Measurements from ENCODE around the gene CD1D. TPM values are rescaled to one million over a fixed set of nuclear protein-coding genes. Genes with fewer than 3 reads are reported as not detected.
A peak's percentile ranks its signal among the peaks of the same experiment; 100 is the strongest.

CD1D gene
- not detected in 2 replicates for total RNA-seq (2014; rRNA removed; shearing (Covaris generic); ENCODE audit: low replicate concordance)

DNA sequence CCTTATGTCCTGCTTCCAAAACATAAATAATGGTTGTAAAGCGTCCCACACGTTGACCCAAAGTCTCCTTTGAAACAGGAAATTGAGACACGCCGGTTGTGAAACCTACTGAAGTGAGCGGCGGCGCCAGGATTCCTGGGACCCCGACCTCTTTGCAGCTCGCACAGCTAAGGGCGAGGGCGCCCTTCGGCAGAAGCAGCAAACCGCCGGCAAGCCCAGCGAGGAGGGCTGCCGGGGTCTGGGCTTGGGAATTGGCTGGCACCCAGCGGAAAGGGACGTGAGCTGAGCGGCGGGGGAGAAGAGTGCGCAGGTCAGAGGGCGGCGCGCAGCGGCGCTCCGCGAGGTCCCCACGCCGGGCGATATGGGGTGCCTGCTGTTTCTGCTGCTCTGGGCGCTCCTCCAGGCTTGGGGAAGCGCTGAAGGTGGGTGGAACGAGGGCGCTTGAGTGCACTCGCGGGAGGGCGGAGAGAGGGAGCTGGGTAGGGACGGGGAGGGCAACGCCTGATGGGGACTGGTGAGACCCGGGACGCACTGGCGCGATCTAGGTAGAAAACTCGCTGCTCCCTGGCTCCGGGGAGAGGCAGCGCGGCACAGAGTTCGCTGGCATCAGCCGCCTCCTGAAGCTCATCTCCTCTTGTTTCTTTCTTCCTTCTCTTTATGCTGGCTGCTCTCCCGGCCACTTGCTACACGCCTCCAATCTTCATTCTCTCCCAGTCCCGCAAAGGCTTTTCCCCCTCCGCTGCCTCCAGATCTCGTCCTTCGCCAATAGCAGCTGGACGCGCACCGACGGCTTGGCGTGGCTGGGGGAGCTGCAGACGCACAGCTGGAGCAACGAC, at the start of gene CD1D:
CD1D (plus strand) TSS at position 155 of the 836 bp plus-strand sequence; CDS start at position 362, 207 bp downstream.
- Histone ChIP-seq H3K27me3 (peaks cover 45% of the 10 kb centered on the region), H3K9me3 (no peaks in the 10 kb centered on the region)
- peak; percentile 41 for DNase-seq

GRCh38 chr1:158131217-158131616, 49.5 kb upstream of the CD1D start:
- H3K27me3 ChIP-seq: peaks cover 3% of the 10 kb centered on the region; the same call in 1 of the 2 replicates

More for the DNA sequence above, at the start of gene CD1D:
- no peaks in the 10 kb centered on the region for H3K36me3 ChIP-seq
- peak within 1 kb of the TSS; percentile 43 for H3K4me3 ChIP-seq

DNA sequence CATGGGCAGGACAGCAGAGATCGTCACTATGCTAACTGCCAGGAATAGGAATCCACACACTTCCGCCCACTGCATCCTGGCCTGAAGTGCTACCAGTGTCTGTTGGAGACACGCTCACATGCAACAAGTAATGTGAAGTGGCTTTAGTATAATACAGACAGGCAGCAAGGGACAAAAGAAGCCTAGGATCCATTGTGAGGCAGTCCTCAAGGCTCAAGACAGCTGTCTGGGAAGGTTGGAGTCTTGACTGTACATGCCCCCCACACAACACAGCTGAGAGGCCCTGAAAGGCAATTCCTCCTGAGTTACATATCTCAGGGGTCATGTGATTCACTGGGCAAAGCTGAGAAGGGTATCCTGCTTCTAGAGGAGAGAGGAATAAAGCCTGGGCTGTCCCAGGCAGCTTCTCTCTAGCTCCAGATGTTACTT, 39.9 kb upstream of the CD1D start:
- Histone ChIP-seq H3K9me3 (no peaks in the 10 kb centered on the region), H3K4me3 (no peak overlapping the region), H3K36me3 (no peaks in the 10 kb centered on the region), H3K27me3 (no peaks in the 10 kb centered on the region; the same call in none of the 2 replicates)
- no peak for DNase-seq

More at GRCh38 chr1:158131217-158131616, 49.5 kb upstream of the CD1D start:
- no peak for DNase-seq
- H3K9me3 ChIP-seq: no peaks in the 10 kb centered on the region
- no peaks in the 10 kb centered on the region for H3K36me3 ChIP-seq
- H3K4me3 ChIP-seq: no peak overlapping the region

DNA sequence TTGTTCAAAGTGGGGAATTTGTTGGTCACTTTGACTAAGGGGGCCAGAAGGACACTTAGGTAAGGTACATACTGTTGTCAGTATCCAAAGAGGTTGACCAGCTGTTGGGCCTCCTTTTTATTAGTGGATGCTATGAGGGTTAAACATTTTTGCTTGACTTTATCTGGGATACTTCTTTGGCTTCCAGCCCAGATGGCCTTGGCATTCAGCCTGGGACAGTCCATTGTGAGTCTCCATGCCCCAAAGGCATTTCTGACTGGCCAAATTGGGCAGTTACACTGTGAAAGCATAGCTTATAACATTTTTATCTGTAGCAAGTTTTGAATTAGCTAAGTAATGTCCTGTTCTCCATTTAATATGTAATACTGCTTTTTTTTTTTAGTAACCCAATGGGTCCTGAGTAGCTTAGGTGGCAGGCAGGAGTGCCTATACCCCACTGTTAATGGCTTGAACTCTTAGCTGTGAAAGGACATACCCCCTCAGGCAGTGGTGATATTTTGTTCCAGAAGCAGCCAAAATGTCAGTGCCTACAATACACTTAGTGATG, 35.4 kb upstream of the CD1D start:
- DNase-seq: peak; percentile 81
- Histone ChIP-seq H3K4me3 (no peak overlapping the region), H3K36me3 (no peaks in the 10 kb centered on the region), H3K27me3 (no peaks in the 10 kb centered on the region; the same call in none of the 2 replicates), H3K9me3 (peaks cover 4% of the 10 kb centered on the region; the same call in 1 of the 2 replicates)

GRCh38 chr1:158146165-158146564, 34.5 kb upstream of the CD1D start:
- Histone ChIP-seq H3K27me3 (no peaks in the 10 kb centered on the region; the same call in none of the 2 replicates), H3K36me3 (no peaks in the 10 kb centered on the region), H3K4me3 (no peak overlapping the region), H3K9me3 (peaks cover 4% of the 10 kb centered on the region; the same call in 1 of the 2 replicates)
- peak; percentile 6 for DNase-seq

DNA sequence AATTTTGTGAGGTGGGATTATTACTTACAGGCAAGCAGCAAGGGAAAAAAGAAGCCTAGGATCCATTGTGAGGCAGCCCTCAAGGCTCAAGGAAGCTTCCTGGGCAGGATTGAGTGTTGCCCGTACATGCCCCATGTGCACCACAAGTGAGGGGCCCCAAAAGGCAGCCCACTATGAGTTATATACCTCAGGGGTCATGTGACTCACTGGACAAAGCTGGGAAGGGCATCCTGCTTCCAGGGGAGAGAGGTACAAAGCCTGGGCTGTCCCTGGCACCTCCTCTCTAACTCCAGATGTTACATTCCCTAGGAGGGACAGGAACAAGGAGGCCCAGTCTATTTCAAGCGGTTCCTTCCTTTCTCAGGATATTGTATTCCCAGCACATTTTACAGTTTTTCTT, 34.0 kb upstream of the CD1D start:
- H3K27me3 ChIP-seq: no peaks in the 10 kb centered on the region; the same call in none of the 2 replicates
- H3K36me3 ChIP-seq: no peaks in the 10 kb centered on the region
- no peak for DNase-seq
- H3K4me3 ChIP-seq: no peak overlapping the region
- peaks cover 4% of the 10 kb centered on the region; the same call in 1 of the 2 replicates for H3K9me3 ChIP-seq

DNA sequence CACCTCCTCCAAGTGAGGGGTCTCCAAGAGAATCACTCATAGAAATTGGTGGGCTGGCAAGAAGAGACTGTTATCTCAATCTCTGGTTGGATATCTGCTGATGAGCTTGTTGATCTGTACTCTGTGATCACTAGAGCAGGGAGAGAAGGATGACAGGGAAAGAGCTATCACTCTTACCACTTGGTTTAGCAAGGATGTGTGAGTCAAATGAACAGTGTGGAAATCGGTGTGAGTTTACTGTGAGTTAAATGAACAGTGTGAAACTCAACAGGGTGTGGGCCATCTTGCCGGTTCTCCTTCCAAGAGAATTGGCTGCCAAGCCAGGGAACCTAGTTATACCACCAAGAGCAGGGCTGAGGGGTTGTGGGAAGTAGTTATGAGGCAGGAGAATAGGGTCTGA, 33.3 kb upstream of the CD1D start:
- H3K27me3 ChIP-seq: no peaks in the 10 kb centered on the region; the same call in none of the 2 replicates
- peaks cover 4% of the 10 kb centered on the region; the same call in 1 of the 2 replicates for H3K9me3 ChIP-seq
- H3K4me3 ChIP-seq: no peak overlapping the region
- no peak for DNase-seq
- H3K36me3 ChIP-seq: no peaks in the 10 kb centered on the region

DNA sequence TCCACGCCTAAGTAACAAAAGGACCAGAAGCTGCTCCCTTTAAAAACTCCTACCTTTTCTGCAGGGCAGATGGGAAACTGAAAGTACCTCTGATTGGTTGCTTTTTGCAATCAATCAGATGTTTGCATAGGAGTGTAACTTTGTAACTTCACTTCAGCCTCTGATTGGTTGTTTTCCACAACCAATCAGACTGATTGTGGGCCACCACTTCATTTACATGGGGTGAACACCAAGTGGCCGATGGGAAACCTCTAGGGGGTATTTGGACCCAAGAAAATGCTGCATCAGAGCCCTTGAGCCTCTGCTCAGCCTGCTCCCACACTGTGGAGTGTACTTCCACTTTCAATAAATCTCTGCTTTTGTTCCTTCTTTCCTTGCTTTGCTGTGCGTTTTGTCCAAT, 32.8 kb upstream of the CD1D start:
- Histone ChIP-seq H3K4me3 (no peak overlapping the region), H3K9me3 (peaks cover 4% of the 10 kb centered on the region; the same call in 1 of the 2 replicates), H3K36me3 (no peaks in the 10 kb centered on the region), H3K27me3 (no peaks in the 10 kb centered on the region; the same call in none of the 2 replicates)
- DNase-seq: no peak

DNA sequence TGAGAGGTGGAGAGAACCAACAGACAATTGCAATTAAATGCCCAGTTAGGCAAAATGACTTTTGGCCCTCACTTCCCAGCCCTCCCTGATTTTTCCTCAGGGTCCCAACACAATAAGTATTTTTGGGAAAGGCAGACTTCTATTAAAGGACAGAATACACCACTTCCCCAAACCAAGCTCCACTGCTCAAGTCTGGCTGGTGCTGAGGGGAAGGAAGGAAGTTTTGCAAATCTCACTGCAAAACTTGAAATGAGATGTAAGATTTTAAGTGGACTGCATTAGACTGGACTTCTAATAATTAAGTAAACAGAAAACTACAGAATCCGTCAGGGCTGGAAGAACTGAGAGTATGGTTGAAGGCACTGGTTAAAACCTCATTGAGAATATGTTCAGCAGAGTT, 32.2 kb upstream of the CD1D start:
- peaks cover 4% of the 10 kb centered on the region; the same call in 1 of the 2 replicates for H3K9me3 ChIP-seq
- no peak overlapping the region for H3K4me3 ChIP-seq
- H3K27me3 ChIP-seq: no peaks in the 10 kb centered on the region; the same call in none of the 2 replicates
- no peaks in the 10 kb centered on the region for H3K36me3 ChIP-seq
- DNase-seq: no peak

DNA sequence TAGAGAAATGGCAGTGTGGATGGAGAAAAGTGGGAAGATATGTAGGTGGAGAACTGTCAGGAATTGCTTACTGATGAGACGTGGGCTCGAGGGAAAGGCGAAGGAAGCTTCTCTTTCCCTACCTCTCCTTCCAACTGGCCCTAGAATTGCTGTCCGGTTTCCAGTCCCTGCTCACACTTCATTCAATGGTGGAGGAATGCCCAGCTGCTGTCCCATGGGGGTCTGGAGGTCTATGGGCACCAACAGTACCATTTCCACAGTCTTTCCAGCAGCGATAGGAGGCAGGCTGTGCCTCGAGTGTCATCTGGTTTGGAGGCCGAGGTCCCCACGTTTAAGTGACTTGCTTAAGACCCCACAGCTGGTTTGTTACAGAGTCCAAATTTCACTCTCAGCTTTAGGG, 31.5 kb upstream of the CD1D start:
- DNase-seq: no peak
- peaks cover 4% of the 10 kb centered on the region; the same call in 1 of the 2 replicates for H3K9me3 ChIP-seq
- no peaks in the 10 kb centered on the region; the same call in 1 of the 2 replicates for H3K27me3 ChIP-seq
- H3K4me3 ChIP-seq: peak overlapping the region; percentile 45
- H3K36me3 ChIP-seq: no peaks in the 10 kb centered on the region

- Histone ChIP-seq H3K36me3 (no peaks in the 10 kb centered on the region), H3K4me3 (peak overlapping the region; percentile 45), H3K9me3 (peaks cover 4% of the 10 kb centered on the region; the same call in 1 of the 2 replicates), H3K27me3 (peaks cover under 1% of the 10 kb centered on the region)
- peak; percentile 97 for DNase-seq
Observed at GRCh38 chr1:158149577-158150269, 31.0 kb upstream of the CD1D start.

DNA sequence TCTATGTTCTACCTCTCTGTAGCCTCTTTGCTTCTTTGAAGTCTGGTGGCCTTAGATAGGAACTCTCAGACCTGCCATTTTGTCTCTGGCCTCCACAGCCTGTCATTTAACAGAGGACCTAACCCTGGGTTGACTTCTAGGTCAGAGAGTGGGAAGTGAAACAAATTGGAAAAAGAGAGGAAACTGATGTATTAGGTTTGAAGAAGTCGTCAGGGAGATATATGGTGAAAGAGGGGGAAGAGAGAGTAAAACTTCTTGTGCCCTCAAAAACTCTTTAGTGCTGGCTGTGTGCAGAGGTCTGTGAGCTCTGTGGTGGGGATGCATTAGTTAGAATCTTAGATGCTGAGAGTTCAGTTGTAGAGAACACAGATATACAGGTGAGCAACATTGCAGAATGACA, 30.2 kb upstream of the CD1D start:
- Histone ChIP-seq H3K27me3 (peaks cover 3% of the 10 kb centered on the region; the same call in 1 of the 2 replicates), H3K36me3 (no peaks in the 10 kb centered on the region), H3K9me3 (peaks cover 4% of the 10 kb centered on the region; the same call in 1 of the 2 replicates), H3K4me3 (no peak overlapping the region)
- DNase-seq: no peak

GRCh38 chr1:158153179-158153578, 27.5 kb upstream of the CD1D start:
- no peaks in the 10 kb centered on the region; the same call in 1 of the 2 replicates for H3K9me3 ChIP-seq

DNA sequence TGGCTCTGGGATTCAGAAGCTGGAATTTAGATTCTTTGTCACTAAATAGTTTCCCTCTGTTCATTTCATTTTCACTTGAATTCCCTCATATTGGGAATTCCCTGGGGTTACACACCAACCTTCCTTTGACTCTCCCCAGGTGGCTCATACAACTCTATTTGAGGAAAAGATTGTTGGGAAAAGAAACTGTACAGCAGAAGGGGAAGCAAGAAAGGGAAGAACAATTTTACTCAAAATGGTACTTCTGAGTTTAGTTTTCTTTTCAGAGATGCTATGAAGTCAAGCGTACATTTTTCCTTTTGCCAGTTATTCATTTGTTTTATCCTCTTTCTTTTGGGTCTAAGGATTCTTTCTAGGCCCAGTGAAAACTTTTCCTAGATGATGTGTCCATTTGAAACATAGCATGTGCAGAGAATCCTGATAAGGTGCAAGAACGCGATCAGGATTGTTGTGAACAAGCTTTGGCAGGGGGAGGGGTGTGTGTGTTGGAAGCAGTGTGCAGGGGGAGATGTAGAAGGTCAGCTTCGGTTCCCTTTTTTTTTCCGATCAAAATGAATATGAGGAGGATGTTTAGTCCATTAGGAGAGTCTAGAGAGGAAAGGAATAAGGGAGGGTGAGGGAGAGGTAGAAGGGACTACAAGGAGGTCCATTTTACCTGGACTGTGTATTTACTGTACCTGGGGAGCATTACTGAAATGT, 26.8 kb upstream of the CD1D start:
- Histone ChIP-seq H3K4me3 (no peak overlapping the region), H3K36me3 (no peaks in the 10 kb centered on the region), H3K27me3 (peaks cover 3% of the 10 kb centered on the region; the same call in 1 of the 2 replicates), H3K9me3 (no peaks in the 10 kb centered on the region)
- no peak for DNase-seq

More at GRCh38 chr1:158153179-158153578, 27.5 kb upstream of the CD1D start:
- Histone ChIP-seq H3K4me3 (no peak overlapping the region), H3K27me3 (peaks cover 3% of the 10 kb centered on the region; the same call in 1 of the 2 replicates), H3K36me3 (no peaks in the 10 kb centered on the region)
- no peak for DNase-seq

GRCh38 chr1:158154501-158154900, 26.2 kb upstream of the CD1D start:
- Histone ChIP-seq H3K4me3 (no peak overlapping the region), H3K27me3 (peaks cover 3% of the 10 kb centered on the region; the same call in 1 of the 2 replicates), H3K36me3 (no peaks in the 10 kb centered on the region), H3K9me3 (no peaks in the 10 kb centered on the region)
- no peak for DNase-seq

DNA sequence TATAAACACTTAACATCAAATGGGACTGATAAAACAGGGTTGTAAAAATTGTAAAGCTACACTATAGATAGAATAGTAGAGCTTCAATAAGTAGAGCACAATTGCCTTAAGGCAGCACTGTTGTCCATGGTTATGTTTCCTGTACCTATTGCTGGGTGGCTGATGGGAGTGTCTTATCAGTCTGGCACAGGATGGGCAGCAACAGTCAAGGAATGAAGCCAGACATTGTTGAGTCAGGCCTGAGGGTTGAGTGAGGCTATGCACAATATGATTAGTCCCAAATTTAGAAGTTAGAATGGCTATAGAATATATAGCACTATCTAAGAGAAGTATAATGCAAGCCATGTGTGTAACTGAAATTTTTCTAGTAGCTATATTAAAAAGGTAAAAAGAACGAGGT, 25.0 kb upstream of the CD1D start:
- Histone ChIP-seq H3K36me3 (no peaks in the 10 kb centered on the region), H3K27me3 (peaks cover 8% of the 10 kb centered on the region; the same call in 1 of the 2 replicates), H3K4me3 (no peak overlapping the region), H3K9me3 (no peaks in the 10 kb centered on the region)
- DNase-seq: peak; percentile 8

All from MG63 (cell line).